ENCODE measurements around the gene CNNM4. TPM values are rescaled to one million over a fixed set of nuclear protein-coding genes. Genes with fewer than 3 reads are reported as not detected.
A peak's percentile ranks its signal among the peaks of the same experiment; 100 is the strongest.

Gene CNNM4
- total RNA-seq, 1 donor from 2014 or later, result 15.5 TPM

- H3K27ac Mint-ChIP-seq, result no peak overlapping the region
- Histone ChIP-seq H3F3A (ENCODE audit: low read depth) (peaks cover 5% of the 10 kb centered on the region), H3K9ac (no peak overlapping the region), H3K4me3 (no peak overlapping the region), H3K9me3 (ENCODE audit: low read depth) (no peaks in the 10 kb centered on the region), H3K27me3 (no peaks in the 10 kb centered on the region), H3K36me3 (no peaks in the 10 kb centered on the region), H3K79me2 (ENCODE audit: low read depth) (peaks cover 29% of the 10 kb centered on the region), H3K27ac (no peak overlapping the region), H4K20me1 (ENCODE audit: low read depth) (peaks cover 7% of the 10 kb centered on the region), H2AFZ (replicated peaks) (no peak overlapping the region), H3K4me2 (no peak overlapping the region), H3K4me1 (peaks cover 5% of the 10 kb centered on the region)
- H3K4me3 Mint-ChIP-seq, result no peak overlapping the region
- no peak for TF ChIP-seq EZH2 (IDR thresholded peaks at IDR 0.05)
- TF ChIP-seq CTCF (IDR thresholded peaks at IDR 0.05), result no peak
- TF ChIP-seq EZH2phosphoT487 (IDR thresholded peaks at IDR 0.05), result no peak
- DNase-seq (ENCODE audit: low spot score), result no peak
- H3K36me3 Mint-ChIP-seq, result peaks cover 21% of the 10 kb centered on the region
- H3K4me1 Mint-ChIP-seq, result peaks cover 23% of the 10 kb centered on the region
- H3K27me3 Mint-ChIP-seq (ENCODE audit: insufficient read depth, low read depth), result peaks cover 17% of the 10 kb centered on the region
- H3K9me3 Mint-ChIP-seq, result no peaks in the 10 kb centered on the region
Observed at GRCh38 chr2:96852667-96853066, 92.0 kb downstream of the CNNM4 start.

- Histone ChIP-seq H3K9ac (no peak overlapping the region), H3K27ac (no peak overlapping the region), H3K79me2 (ENCODE audit: low read depth) (peaks cover 29% of the 10 kb centered on the region), H3F3A (ENCODE audit: low read depth) (peaks cover 8% of the 10 kb centered on the region), H4K20me1 (ENCODE audit: low read depth) (peaks cover 7% of the 10 kb centered on the region), H3K9me3 (ENCODE audit: low read depth) (no peaks in the 10 kb centered on the region), H3K4me3 (no peak overlapping the region), H3K27me3 (no peaks in the 10 kb centered on the region), H3K4me1 (peaks cover 5% of the 10 kb centered on the region), H3K36me3 (no peaks in the 10 kb centered on the region), H3K4me2 (no peak overlapping the region), H2AFZ (replicated peaks) (no peak overlapping the region)
- peaks cover 13% of the 10 kb centered on the region for H3K27me3 Mint-ChIP-seq (ENCODE audit: insufficient read depth, low read depth)
- H3K9me3 Mint-ChIP-seq, result no peaks in the 10 kb centered on the region
- TF ChIP-seq EZH2phosphoT487 (IDR thresholded peaks at IDR 0.05) (no peak), CTCF (IDR thresholded peaks at IDR 0.05) (no peak), EZH2 (IDR thresholded peaks at IDR 0.05) (no peak)
- H3K4me3 Mint-ChIP-seq, result no peak overlapping the region
- H3K4me1 Mint-ChIP-seq, result peaks cover 18% of the 10 kb centered on the region
- H3K27ac Mint-ChIP-seq, result no peak overlapping the region
- DNase-seq (ENCODE audit: low spot score), result no peak
- peaks cover 21% of the 10 kb centered on the region for H3K36me3 Mint-ChIP-seq
Observed at GRCh38 chr2:96853321-96853720, 92.6 kb downstream of the CNNM4 start.

- Histone ChIP-seq H3K9me3 (ENCODE audit: low read depth) (no peaks in the 10 kb centered on the region), H2AFZ (replicated peaks) (peak overlapping the region; percentile 38), H3K4me1 (peaks cover 10% of the 10 kb centered on the region), H3K27ac (no peak overlapping the region), H3K79me2 (ENCODE audit: low read depth) (peaks cover 29% of the 10 kb centered on the region), H4K20me1 (ENCODE audit: low read depth) (peaks cover 41% of the 10 kb centered on the region), H3K4me2 (peak overlapping the region; percentile 96), H3K9ac (peak overlapping the region; percentile 54), H3K4me3 (peak overlapping the region; percentile 80), H3K27me3 (no peaks in the 10 kb centered on the region), H3F3A (ENCODE audit: low read depth) (peaks cover 35% of the 10 kb centered on the region), H3K36me3 (no peaks in the 10 kb centered on the region)
- no peak for TF ChIP-seq CTCF (IDR thresholded peaks at IDR 0.05)
- TF ChIP-seq EZH2phosphoT487 (IDR thresholded peaks at IDR 0.05), result no peak
- TF ChIP-seq EZH2 (IDR thresholded peaks at IDR 0.05), result no peak
- Mint-ChIP-seq H3K27me3 (ENCODE audit: insufficient read depth, low read depth) (peaks cover 12% of the 10 kb centered on the region), H3K36me3 (peaks cover 19% of the 10 kb centered on the region), H3K27ac (peak overlapping the region; percentile 21), H3K9me3 (no peaks in the 10 kb centered on the region), H3K4me1 (peaks cover 32% of the 10 kb centered on the region), H3K4me3 (peak overlapping the region; percentile 91)
- DNase-seq (ENCODE audit: low spot score), result peak; percentile 44
Observed at GRCh38 chr2:96856776-96857666, 96.3 kb downstream of the CNNM4 start.
